H1 (cell line): ENCODE results near the gene SLC26A8. TPM values are rescaled to one million over a fixed set of nuclear protein-coding genes. Genes with fewer than 3 reads are reported as not detected.

ENCODE experiments used
- CTCF ChIA-PET: fragments of 300-600 bp; sonication (Branson Sonifier 250); formaldehyde crosslinking; loops from one replicate; lab custom pipeline; 2021; ENCODE audit not compliant: partially characterized antibody; lab: Charles Lee
- POLR2A ChIA-PET: fragments of 300-600 bp; sonication (Branson Sonifier 250); formaldehyde crosslinking; loops from one replicate; lab custom pipeline; 2021; ENCODE audit warnings: inconsistent platforms; ENCODE audit not compliant: partially characterized antibody; lab: Charles Lee
- DNase-seq, 2 experiments: peaks; one replicate each; pipeline versions ENCODE4 v3.0.0 to v3.0.0-alpha.2; 2010 to 2022; ENCODE audit warnings: low spot score in 2 of 2, low read depth in 1 of 2, mixed read lengths in 1 of 2
- FAIRE-seq: peaks from 2 replicates; lab custom pipeline; 2011; peaks lifted over from hg19 to GRCh38; lab: Jason Lieb, UNC
- H2AFZ ChIP-seq: 2 replicates; pipeline ENCODE4 v1.8.1; 2012; ENCODE audit warnings: low read length, inconsistent platforms
- H2AK5ac ChIP-seq: 2 replicates; pipeline ENCODE4 v1.6.1; 2013; ENCODE audit warnings: low read depth, low read length
- H2BK120ac ChIP-seq: replicated peaks from 2 replicates; pipeline ENCODE3; 2013; ENCODE audit warnings: low read depth, low read length, inconsistent platforms
- H2BK12ac ChIP-seq: 2 replicates; pipeline ENCODE4 v1.6.1; 2013; ENCODE audit warnings: low read depth, low read length
- H2BK15ac ChIP-seq: 2 replicates; pipeline ENCODE4 v1.6.1; 2013; ENCODE audit warnings: low read length
- H2BK20ac ChIP-seq: 2 replicates; pipeline ENCODE4 v1.6.1; 2013; ENCODE audit warnings: low read length
- H2BK5ac ChIP-seq: 2 replicates; pipeline ENCODE4 v1.6.1; 2013; ENCODE audit warnings: low read depth, low read length
- H3K14ac ChIP-seq: 2 replicates; pipeline ENCODE4 v1.6.1; 2013; ENCODE audit warnings: inconsistent platforms; ENCODE audit not compliant: insufficient read length
- H3K18ac ChIP-seq: 2 replicates; pipeline ENCODE4 v1.6.1; 2013; ENCODE audit warnings: low read length; ENCODE audit errors: extremely low read depth
- H3K23ac ChIP-seq: 2 replicates; pipeline ENCODE4 v1.6.1; 2013; ENCODE audit warnings: inconsistent platforms; ENCODE audit not compliant: insufficient read length
- H3K23me2 ChIP-seq: 2 replicates; pipeline ENCODE4 v1.6.1; 2013; ENCODE audit warnings: low read depth, low read length
- H3K27ac ChIP-seq: 2 replicates; pipeline ENCODE4 v1.6.1; 2011; ENCODE audit warnings: low read depth, low read length, inconsistent platforms
- H3K27me3 ChIP-seq, 4 experiments: replicated peaks in 1 of 4; 1 replicate in 1 of 4; 2 replicates in 3 of 4; pipeline versions ENCODE4 v1.6.1 to v1.8.1; 2011 to 2013; ENCODE audit warnings: low read length in 3 of 4, mild to moderate bottlenecking in 3 of 4, inconsistent platforms in 2 of 4, mixed read lengths in 2 of 4, moderate library complexity in 1 of 4; ENCODE audit not compliant: control insufficient read depth in 3 of 4, insufficient read depth in 3 of 4; ENCODE audit errors: extremely low read depth in 1 of 4
- H3K36me3 ChIP-seq, 4 experiments: 2 replicates each; pipeline versions ENCODE4 v1.6.1 to v1.8.1; 2011 to 2013; ENCODE audit warnings: mild to moderate bottlenecking in 4 of 4, low read length in 3 of 4, moderate library complexity in 2 of 4, control low read depth in 1 of 4, inconsistent platforms in 1 of 4; ENCODE audit not compliant: insufficient read depth in 4 of 4, control insufficient read depth in 2 of 4
- H3K4ac ChIP-seq: replicated peaks from 2 replicates; pipeline ENCODE3; 2013; ENCODE audit warnings: low read length, low read depth, mixed read lengths, inconsistent platforms; ENCODE audit not compliant: insufficient read length
- H3K4me1 ChIP-seq, 4 experiments: replicated peaks in 1 of 4; 1 replicate in 1 of 4; 2 replicates in 3 of 4; pipeline versions ENCODE4 v1.6.1 to v1.8.1; 2011 to 2013; ENCODE audit warnings: low read length in 3 of 4, inconsistent platforms in 2 of 4, mixed read lengths in 1 of 4; ENCODE audit not compliant: insufficient read depth in 4 of 4, control insufficient read depth in 3 of 4
- H3K4me2 ChIP-seq, 2 experiments: 2 replicates each; pipeline versions ENCODE4 v1.6.1 to v1.8.1; 2011 to 2013; ENCODE audit warnings: low read depth in 2 of 2, low read length in 2 of 2, control low read depth in 1 of 2, inconsistent platforms in 1 of 2, mild to moderate bottlenecking in 1 of 2; ENCODE audit not compliant: insufficient read depth in 1 of 2
- H3K4me3 ChIP-seq, 4 experiments: fragments of 200-600, 300-600 bp in 1 of 4; sonication (generic), shearing (Covaris generic), sonication (Bioruptor Twin) in 1 of 4; 2 replicates each; pipeline versions ENCODE4 v1.5.1 to v1.8.1; 2011 to 2016; ENCODE audit warnings: low read length in 4 of 4, low read depth in 3 of 4, control low read depth in 2 of 4, inconsistent platforms in 2 of 4, mild to moderate bottlenecking in 2 of 4, mixed read lengths in 1 of 4, moderate library complexity in 1 of 4; ENCODE audit not compliant: insufficient read depth in 2 of 4; ENCODE audit errors: extremely low read depth in 1 of 4
- H3K56ac ChIP-seq: replicated peaks from 2 replicates; pipeline ENCODE3; 2013; ENCODE audit warnings: low read depth, mild to moderate bottlenecking, mixed read lengths, low read length, inconsistent platforms; ENCODE audit not compliant: insufficient read length
- H3K79me1 ChIP-seq: 2 replicates; pipeline ENCODE4 v1.6.1; 2013; ENCODE audit warnings: low read depth, low read length, control low read depth
- H3K79me2 ChIP-seq, 2 experiments: 2 replicates each; pipeline versions ENCODE4 v1.6.1 to v1.8.1; 2012 to 2013; ENCODE audit warnings: low read length in 2 of 2, mild to moderate bottlenecking in 2 of 2, inconsistent platforms in 1 of 2; ENCODE audit not compliant: insufficient read depth in 2 of 2, control insufficient read depth in 1 of 2
- H3K9ac ChIP-seq, 4 experiments: replicated peaks in 1 of 4; 1 replicate in 1 of 4; 2 replicates in 3 of 4; pipeline versions ENCODE4 v1.6.1 to v1.8.1; 2011 to 2013; ENCODE audit warnings: low read depth in 3 of 4, low read length in 3 of 4, control low read depth in 2 of 4, mild to moderate bottlenecking in 2 of 4, moderate library complexity in 2 of 4, inconsistent platforms in 1 of 4; ENCODE audit errors: extremely low read depth in 1 of 4
- H3K9me3 ChIP-seq, 2 experiments: 2 replicates each; pipeline versions ENCODE4 v1.6.1 to v1.8.1; 2012 to 2013; ENCODE audit warnings: mild to moderate bottlenecking in 2 of 2, moderate library complexity in 2 of 2, control low read depth in 1 of 2, inconsistent platforms in 1 of 2, low read depth in 1 of 2, low read length in 1 of 2, mixed read lengths in 1 of 2; ENCODE audit not compliant: insufficient read depth in 2 of 2
- H4K20me1 ChIP-seq, 2 experiments: replicated peaks in 1 of 2; 2 replicates each; pipeline versions ENCODE3 to v1.8.1; 2011 to 2013; ENCODE audit warnings: inconsistent platforms in 2 of 2, low read length in 2 of 2, mild to moderate bottlenecking in 1 of 2; ENCODE audit not compliant: insufficient read depth in 2 of 2, control insufficient read depth in 1 of 2
- H4K5ac ChIP-seq: 2 replicates; pipeline ENCODE4 v1.6.1; 2013; ENCODE audit warnings: low read length, low read depth, mixed read lengths, inconsistent platforms; ENCODE audit not compliant: insufficient read length
- H4K8ac ChIP-seq: 2 replicates; pipeline ENCODE4 v1.8.0; 2013; ENCODE audit warnings: mild to moderate bottlenecking, moderate library complexity, low read length, inconsistent platforms; ENCODE audit not compliant: insufficient read depth; ENCODE audit errors: extremely low read depth
- H4K91ac ChIP-seq: replicated peaks from 2 replicates; pipeline ENCODE3; 2013; ENCODE audit warnings: low read length, mixed read lengths, inconsistent platforms; ENCODE audit not compliant: insufficient read length
- CBX8 ChIP-seq: fragments of 300-800, 300-1000 bp; sonication (generic); IDR thresholded peaks from 2 replicates; pipeline ENCODE4 v1.7.1; 2016; ENCODE audit warnings: low read depth, low read length, borderline replicate concordance
- polyA plus RNA-seq, 7 experiments: library from polyadenylated mRNA; depleted of rRNA in 3 of 7; stranded (reverse) in 5 of 7; unstranded in 2 of 7; fragments of >200 nt in 5 of 7; fragments of 200-250 nt in 2 of 7; gene quantifications; 1 replicate in 5 of 7; 2 replicates in 1 of 7; 4 replicates in 1 of 7; pipeline versions ENCODE4 v1.2.1 to v1.2.3, GENCODE V29; 2011 to 2013; ENCODE audit warnings: missing spikeins in 2 of 7, mixed read lengths in 2 of 7
- total RNA-seq: library from RNA; stranded (reverse); fragmentation: NEBNext Ultra II Directional; extraction: Animal tissue kit (Norgen Biotek cat#: 25700); gene quantifications from 2 replicates; pipeline ENCODE4 v1.2.1, GENCODE V29; 2021

SLC26A8 gene
- total and polyA plus RNA-seq, 2 of the 8 experiments (the other 6 are each of a cell fraction or from before 2014, with no cell fraction given): 0.56 to 0.57 TPM

- no peaks in the 10 kb centered on the region for H3K23me2 ChIP-seq
- H2BK15ac ChIP-seq: no peak overlapping the region
- H3K4me1 ChIP-seq: no peaks in the 10 kb centered on the region; a peak in 1 of 7 replicates
- H3K4me3 ChIP-seq: no peak overlapping the region
- no peak overlapping the region for H2BK5ac ChIP-seq
- H2BK120ac ChIP-seq: no peak overlapping the region
- no peak overlapping the region for H3K23ac ChIP-seq
- no peak overlapping the region for H3K18ac ChIP-seq
- no peak overlapping the region for H4K8ac ChIP-seq
- H4K20me1 ChIP-seq: peaks cover 6 to 14% of the 10 kb centered on the region in 2 experiments
- POLR2A ChIA-PET: interaction anchor here (0.6 to 1.8 kb wide), 2 partner anchors 10 to 226 kb away, joined by 3 to 8 read pairs; no protein-coding TSS in a partner anchor
- H2BK12ac ChIP-seq: no peak overlapping the region
- no peak overlapping the region for H4K91ac ChIP-seq
- no peak overlapping the region for H3K4ac ChIP-seq
- no peak overlapping the region for H3K27ac ChIP-seq
- H3K27me3 ChIP-seq: no peaks in the 10 kb centered on the region
- no peaks in the 10 kb centered on the region for H3K9me3 ChIP-seq
- H4K5ac ChIP-seq: no peak overlapping the region
- no peak overlapping the region for H3K14ac ChIP-seq
- H3K9ac ChIP-seq: no peak overlapping the region
- no peaks in the 10 kb centered on the region for H3K36me3 ChIP-seq
- FAIRE-seq (no peak), DNase-seq (no peak)
- CTCF ChIA-PET: interaction anchor here (3.1 kb wide), 1 partner anchor 12 kb away, joined by 12 read pairs; the partner anchor contains the start of gene MAPK14
- peaks cover 0 to 89% of the 10 kb centered on the region in 2 experiments; a peak in 3 of 4 replicates for H3K79me2 ChIP-seq
- H3K56ac ChIP-seq: no peak overlapping the region
- no peak overlapping the region for H3K4me2 ChIP-seq
- peaks cover 3% of the 10 kb centered on the region; the same call in 1 of the 2 replicates for H3K79me1 ChIP-seq
- no peak overlapping the region for H2AK5ac ChIP-seq
- no peak for TF ChIP-seq CBX8
- no peak overlapping the region for H2AFZ ChIP-seq
- no peak overlapping the region for H2BK20ac ChIP-seq
Observed at GRCh38 chr6:36039112-36039511, 14.7 kb upstream of the SLC26A8 start.
